Measurements from ENCODE around the gene NR2F1-AS1.
"Not testable (repeated sequence)": the region's sequence is repeated elsewhere in the genome, so short reads cannot be mapped to it uniquely, and the experiment has no call there.

NR2F1-AS1 gene

DNA sequence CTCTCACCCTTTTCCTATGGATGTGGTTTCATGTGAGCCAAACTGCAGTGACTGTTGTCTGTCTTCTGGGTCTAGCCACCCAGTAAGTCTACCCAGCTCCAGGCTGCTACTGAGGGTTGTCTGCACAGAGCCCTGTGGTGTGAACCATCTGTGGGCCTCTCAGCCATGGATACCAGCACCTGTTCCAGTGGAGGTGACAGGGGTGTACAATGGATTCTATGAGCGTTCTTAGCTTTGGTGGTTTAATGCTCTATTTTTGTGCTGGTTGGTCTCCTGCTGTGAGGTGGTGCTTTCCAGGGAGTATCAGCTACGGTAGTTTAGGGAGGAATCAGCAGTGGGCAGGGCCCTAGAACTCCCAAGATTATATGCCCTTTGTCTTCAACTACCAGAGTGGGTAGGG lies 186.7 kb downstream of the NR2F1-AS1 start:
- TF ChIP-seq, protein P1, sequence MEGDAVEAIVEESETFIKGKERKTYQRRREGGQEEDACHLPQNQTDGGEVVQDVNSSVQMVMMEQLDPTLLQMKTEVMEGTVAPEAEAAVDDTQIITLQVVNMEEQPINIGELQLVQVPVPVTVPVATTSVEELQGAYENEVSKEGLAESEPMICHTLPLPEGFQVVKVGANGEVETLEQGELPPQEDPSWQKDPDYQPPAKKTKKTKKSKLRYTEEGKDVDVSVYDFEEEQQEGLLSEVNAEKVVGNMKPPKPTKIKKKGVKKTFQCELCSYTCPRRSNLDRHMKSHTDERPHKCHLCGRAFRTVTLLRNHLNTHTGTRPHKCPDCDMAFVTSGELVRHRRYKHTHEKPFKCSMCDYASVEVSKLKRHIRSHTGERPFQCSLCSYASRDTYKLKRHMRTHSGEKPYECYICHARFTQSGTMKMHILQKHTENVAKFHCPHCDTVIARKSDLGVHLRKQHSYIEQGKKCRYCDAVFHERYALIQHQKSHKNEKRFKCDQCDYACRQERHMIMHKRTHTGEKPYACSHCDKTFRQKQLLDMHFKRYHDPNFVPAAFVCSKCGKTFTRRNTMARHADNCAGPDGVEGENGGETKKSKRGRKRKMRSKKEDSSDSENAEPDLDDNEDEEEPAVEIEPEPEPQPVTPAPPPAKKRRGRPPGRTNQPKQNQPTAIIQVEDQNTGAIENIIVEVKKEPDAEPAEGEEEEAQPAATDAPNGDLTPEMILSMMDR (IDR thresholded peaks at IDR 0.05; ENCODE audit: control insufficient read depth, insufficient read depth, low read depth, low read length, missing control alignments) = no peak
- no peak overlapping the region for H3K4me3 ChIP-seq (ENCODE audit: control insufficient read depth, low read depth, low read length)

GRCh38 chr5:93391169-93391568 lies 189.8 kb downstream of the NR2F1-AS1 start:
- not testable (repeated sequence) for DNase-seq (ENCODE audit: low read depth); H3K4me3 ChIP-seq (ENCODE audit: control insufficient read depth, low read depth, low read length)

More for the DNA sequence above, 186.7 kb downstream of the NR2F1-AS1 start:
- DNase-seq (ENCODE audit: low read depth) = no peak

GRCh38 chr5:93385655-93386054 lies 195.4 kb downstream of the NR2F1-AS1 start:
- peak; percentile 42 for DNase-seq (ENCODE audit: low read depth)
- TF ChIP-seq, protein P1 (IDR thresholded peaks at IDR 0.05; ENCODE audit: control insufficient read depth, insufficient read depth, low read depth, low read length, missing control alignments) = no peak
- no peak overlapping the region for H3K4me3 ChIP-seq (ENCODE audit: control insufficient read depth, low read depth, low read length)

- DNase-seq (ENCODE audit: low read depth) = no peak
- no peak overlapping the region for H3K4me3 ChIP-seq (ENCODE audit: control insufficient read depth, low read depth, low read length)
- TF ChIP-seq, protein P1 (IDR thresholded peaks at IDR 0.05; ENCODE audit: control insufficient read depth, insufficient read depth, low read depth, low read length, missing control alignments) = no peak
Observed at GRCh38 chr5:93384995-93385394, 196.0 kb downstream of the NR2F1-AS1 start.

- H3K4me3 ChIP-seq (ENCODE audit: control insufficient read depth, low read depth, low read length) = no peak overlapping the region
- TF ChIP-seq, protein P1 (IDR thresholded peaks at IDR 0.05; ENCODE audit: control insufficient read depth, insufficient read depth, low read depth, low read length, missing control alignments) = no peak
- DNase-seq (ENCODE audit: low read depth) = no peak
Observed at GRCh38 chr5:93384026-93384425, 197.0 kb downstream of the NR2F1-AS1 start.

DNA sequence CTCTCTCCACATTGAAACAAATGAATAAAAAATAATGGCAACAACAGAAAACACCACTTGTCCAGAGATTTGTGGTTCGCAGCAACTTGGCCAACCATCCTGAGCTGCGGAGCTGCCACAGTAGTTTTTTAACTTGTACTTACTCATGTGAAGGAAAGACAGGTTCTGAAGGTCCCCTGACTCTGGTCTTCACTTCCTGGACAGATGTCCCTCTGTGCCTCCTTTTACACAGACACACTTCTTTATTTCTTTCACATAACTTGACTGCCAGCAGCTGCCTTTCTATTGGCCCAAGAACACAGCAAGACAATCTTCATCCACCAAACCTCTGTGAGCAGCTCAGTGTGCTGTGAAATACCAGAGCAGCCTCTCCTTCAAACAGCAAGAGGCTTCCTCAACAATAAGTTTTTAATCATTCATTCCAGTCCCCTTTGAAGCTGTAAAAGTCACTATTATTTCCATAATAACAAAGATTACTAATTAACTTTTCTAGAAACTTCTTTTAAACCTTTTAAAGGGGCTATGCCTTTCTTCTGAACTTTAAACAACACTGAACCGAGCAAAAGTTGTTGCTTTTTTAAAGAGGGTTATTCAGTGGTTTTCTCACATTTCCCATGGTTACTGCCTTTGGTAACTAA lies 198.7 kb downstream of the NR2F1-AS1 start:
- DNase-seq (ENCODE audit: low read depth) = no peak
- H3K4me3 ChIP-seq (ENCODE audit: control insufficient read depth, low read depth, low read length) = no peak overlapping the region
- TF ChIP-seq, protein P1 (IDR thresholded peaks at IDR 0.05; ENCODE audit: control insufficient read depth, insufficient read depth, low read depth, low read length, missing control alignments) = no peak

DNA sequence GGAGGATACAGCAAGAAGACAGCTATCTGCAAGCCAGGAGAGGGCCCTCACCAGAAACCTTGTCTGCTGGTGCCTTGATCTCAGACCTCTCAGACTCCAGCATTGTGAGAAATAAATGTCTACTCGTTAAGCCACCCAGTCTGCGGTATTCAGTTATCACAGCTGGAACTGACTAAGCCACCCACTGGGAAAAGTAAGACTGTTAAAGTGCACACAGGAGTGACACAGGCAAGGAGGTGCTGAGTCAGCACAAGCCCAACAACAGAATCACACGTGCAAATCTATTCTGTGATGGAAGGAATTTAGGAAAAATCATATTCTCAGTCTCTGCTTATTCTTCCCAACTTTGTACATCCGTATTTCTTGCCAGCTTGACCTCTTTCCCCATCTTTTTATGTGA lies 200.0 kb downstream of the NR2F1-AS1 start:
- DNase-seq (ENCODE audit: low read depth) = no peak
- no peak overlapping the region for H3K4me3 ChIP-seq (ENCODE audit: control insufficient read depth, low read depth, low read length)
- TF ChIP-seq, protein P1 (IDR thresholded peaks at IDR 0.05; ENCODE audit: control insufficient read depth, insufficient read depth, low read depth, low read length, missing control alignments) = no peak

All from AG09309 (cell line).